ENCODE results near the gene HYCC1. TPM values are rescaled to one million over a fixed set of nuclear protein-coding genes. Genes with fewer than 3 reads are reported as not detected.

The HYCC1 gene
- total and polyA plus RNA-seq, 2 experiments from 2014 or later, result 55.4 to 181 TPM

DNA sequence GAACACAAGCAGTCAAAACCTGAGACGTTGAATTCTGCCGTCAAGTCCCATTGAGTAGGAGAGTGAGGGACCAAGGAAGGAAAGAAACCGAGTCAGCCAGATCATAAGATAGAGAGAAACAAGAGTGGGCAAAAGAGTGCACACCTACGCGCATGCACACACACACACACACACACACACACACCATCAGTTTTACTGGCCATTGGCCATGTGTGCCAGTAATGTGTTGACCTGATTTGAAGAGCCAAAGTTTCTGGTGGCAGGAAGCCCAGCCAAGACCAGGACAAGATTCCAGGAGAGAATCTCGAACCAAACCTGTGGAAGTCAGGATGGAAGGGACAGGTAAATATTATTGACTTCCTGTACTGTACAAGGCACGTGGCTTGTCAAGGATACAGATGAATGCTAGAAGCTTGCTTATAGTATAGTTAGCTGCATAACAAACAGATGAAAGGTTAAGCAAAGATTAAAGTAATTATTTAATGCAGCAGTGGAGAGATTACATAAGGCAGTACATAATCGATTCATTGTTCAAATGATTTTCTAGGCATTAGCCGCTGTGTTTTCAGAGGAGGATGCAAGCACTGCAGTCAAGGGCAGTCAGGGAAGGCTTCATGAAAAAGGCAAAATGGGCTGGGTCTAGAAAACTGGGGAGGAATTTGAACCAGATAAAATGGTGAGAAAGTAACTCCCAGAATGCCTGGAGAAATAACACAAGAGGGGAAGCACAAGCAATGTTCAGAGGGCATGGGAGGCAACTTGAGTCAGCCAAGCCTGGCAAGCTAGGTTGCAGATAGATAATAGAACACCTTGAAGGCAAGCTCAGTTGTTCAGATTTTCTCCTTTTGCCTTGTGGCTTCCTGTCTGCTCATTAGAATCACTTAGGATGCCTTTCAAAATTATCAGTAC is 2.7 kb upstream of the HYCC1 start (continued):
- TF ChIP-seq, protein P1, sequence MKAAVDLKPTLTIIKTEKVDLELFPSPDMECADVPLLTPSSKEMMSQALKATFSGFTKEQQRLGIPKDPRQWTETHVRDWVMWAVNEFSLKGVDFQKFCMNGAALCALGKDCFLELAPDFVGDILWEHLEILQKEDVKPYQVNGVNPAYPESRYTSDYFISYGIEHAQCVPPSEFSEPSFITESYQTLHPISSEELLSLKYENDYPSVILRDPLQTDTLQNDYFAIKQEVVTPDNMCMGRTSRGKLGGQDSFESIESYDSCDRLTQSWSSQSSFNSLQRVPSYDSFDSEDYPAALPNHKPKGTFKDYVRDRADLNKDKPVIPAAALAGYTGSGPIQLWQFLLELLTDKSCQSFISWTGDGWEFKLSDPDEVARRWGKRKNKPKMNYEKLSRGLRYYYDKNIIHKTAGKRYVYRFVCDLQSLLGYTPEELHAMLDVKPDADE (IDR thresholded peaks at IDR 0.05), result no peak
- no peak for TF ChIP-seq STAT1 (IDR thresholded peaks at IDR 0.05; ENCODE audit: unreplicated experiment)
- no peak for TF ChIP-seq ZNF331 (CRISPR knock-in tag; IDR thresholded peaks at IDR 0.05; ENCODE audit: low read depth)
- no peak for TF ChIP-seq POLR2AphosphoS5 (IDR thresholded peaks at IDR 0.05; ENCODE audit: low read depth)
- TF ChIP-seq, protein P2, sequence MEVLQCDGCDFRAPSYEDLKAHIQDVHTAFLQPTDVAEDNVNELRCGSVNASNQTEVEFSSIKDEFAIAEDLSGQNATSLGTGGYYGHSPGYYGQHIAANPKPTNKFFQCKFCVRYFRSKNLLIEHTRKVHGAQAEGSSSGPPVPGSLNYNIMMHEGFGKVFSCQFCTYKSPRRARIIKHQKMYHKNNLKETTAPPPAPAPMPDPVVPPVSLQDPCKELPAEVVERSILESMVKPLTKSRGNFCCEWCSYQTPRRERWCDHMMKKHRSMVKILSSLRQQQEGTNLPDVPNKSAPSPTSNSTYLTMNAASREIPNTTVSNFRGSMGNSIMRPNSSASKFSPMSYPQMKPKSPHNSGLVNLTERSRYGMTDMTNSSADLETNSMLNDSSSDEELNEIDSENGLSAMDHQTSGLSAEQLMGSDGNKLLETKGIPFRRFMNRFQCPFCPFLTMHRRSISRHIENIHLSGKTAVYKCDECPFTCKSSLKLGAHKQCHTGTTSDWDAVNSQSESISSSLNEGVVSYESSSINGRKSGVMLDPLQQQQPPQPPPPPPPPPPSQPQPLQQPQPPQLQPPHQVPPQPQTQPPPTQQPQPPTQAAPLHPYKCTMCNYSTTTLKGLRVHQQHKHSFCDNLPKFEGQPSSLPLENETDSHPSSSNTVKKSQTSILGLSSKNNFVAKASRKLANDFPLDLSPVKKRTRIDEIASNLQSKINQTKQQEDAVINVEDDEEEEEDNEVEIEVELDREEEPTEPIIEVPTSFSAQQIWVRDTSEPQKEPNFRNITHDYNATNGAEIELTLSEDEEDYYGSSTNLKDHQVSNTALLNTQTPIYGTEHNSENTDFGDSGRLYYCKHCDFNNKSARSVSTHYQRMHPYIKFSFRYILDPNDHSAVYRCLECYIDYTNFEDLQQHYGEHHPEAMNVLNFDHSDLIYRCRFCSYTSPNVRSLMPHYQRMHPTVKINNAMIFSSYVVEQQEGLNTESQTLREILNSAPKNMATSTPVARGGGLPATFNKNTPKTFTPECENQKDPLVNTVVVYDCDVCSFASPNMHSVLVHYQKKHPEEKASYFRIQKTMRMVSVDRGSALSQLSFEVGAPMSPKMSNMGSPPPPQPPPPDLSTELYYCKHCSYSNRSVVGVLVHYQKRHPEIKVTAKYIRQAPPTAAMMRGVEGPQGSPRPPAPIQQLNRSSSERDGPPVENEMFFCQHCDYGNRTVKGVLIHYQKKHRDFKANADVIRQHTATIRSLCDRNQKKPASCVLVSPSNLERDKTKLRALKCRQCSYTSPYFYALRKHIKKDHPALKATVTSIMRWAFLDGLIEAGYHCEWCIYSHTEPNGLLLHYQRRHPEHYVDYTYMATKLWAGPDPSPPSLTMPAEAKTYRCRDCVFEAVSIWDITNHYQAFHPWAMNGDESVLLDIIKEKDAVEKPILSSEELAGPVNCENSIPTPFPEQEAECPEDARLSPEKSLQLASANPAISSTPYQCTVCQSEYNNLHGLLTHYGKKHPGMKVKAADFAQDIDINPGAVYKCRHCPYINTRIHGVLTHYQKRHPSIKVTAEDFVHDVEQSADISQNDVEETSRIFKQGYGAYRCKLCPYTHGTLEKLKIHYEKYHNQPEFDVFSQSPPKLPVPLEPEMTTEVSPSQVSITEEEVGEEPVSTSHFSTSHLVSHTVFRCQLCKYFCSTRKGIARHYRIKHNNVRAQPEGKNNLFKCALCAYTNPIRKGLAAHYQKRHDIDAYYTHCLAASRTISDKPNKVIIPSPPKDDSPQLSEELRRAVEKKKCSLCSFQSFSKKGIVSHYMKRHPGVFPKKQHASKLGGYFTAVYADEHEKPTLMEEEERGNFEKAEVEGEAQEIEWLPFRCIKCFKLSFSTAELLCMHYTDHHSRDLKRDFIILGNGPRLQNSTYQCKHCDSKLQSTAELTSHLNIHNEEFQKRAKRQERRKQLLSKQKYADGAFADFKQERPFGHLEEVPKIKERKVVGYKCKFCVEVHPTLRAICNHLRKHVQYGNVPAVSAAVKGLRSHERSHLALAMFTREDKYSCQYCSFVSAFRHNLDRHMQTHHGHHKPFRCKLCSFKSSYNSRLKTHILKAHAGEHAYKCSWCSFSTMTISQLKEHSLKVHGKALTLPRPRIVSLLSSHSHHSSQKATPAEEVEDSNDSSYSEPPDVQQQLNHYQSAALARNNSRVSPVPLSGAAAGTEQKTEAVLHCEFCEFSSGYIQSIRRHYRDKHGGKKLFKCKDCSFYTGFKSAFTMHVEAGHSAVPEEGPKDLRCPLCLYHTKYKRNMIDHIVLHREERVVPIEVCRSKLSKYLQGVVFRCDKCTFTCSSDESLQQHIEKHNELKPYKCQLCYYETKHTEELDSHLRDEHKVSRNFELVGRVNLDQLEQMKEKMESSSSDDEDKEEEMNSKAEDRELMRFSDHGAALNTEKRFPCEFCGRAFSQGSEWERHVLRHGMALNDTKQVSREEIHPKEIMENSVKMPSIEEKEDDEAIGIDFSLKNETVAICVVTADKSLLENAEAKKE (CRISPR knock-in tag; IDR thresholded peaks at IDR 0.05), result no peak
- TF ChIP-seq NANOG (IDR thresholded peaks at IDR 0.05; ENCODE audit: borderline replicate concordance), result no peak
- no peak for TF ChIP-seq EZH2 (IDR thresholded peaks at IDR 0.05; ENCODE audit: low read depth, unreplicated experiment)
- TF ChIP-seq CREB1 (CRISPR knock-in tag; IDR thresholded peaks at IDR 0.05; ENCODE audit: low read depth), result no peak
- TF ChIP-seq JUNB (IDR thresholded peaks at IDR 0.05; ENCODE audit: unreplicated experiment), result no peak

All from GM23338 (cell line).